ENCODE measurements around the gene TUBGCP6.
A peak's percentile ranks its signal among the peaks of the same experiment; 100 is the strongest.

The TUBGCP6 gene

DNA sequence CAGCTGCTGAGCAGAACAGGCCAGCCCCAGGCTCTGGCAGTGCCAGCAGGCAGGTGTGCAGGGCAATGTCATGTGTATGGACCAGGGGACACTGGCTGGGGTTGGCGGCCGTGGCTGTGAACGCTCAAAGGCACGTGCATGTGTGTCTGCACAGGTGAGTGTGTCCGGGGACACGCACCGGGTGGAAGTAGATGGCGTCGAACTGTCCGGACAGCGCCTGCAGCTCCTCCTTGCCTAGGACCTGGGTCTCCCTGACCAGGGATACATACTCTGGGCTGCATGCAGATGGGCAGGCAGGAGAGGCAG, 5.4 kb upstream of the TUBGCP6 start:
- peaks cover 7% of the 10 kb centered on the region for H3F3A ChIP-seq (ENCODE audit: control insufficient read depth, insufficient read depth)
- peaks cover 32% of the 10 kb centered on the region for H3K79me2 ChIP-seq (ENCODE audit: control insufficient read depth, low read length)
- H3K4me3 ChIP-seq (ENCODE audit: low read length) = peak overlapping the region; percentile 96
- H3K9me3 ChIP-seq (ENCODE audit: control insufficient read depth, insufficient read depth, low read length) = no peaks in the 10 kb centered on the region
- peaks cover 3% of the 10 kb centered on the region; the same call in 1 of the 2 replicates for H4K20me1 ChIP-seq (ENCODE audit: control insufficient read depth, insufficient read depth, low read depth, low read length)
- H3K4me1 ChIP-seq (ENCODE audit: control insufficient read depth, low read length) = peaks cover 41% of the 10 kb centered on the region
- H3K36me3 ChIP-seq (ENCODE audit: control insufficient read depth, low read length) = peaks cover 40% of the 10 kb centered on the region
- peak overlapping the region; percentile 96 for H3K4me2 ChIP-seq (ENCODE audit: low read length)
- no peaks in the 10 kb centered on the region for H3K9me2 ChIP-seq (replicated peaks; ENCODE audit: control insufficient read depth, low read length)
- TF ChIP-seq, protein P1, sequence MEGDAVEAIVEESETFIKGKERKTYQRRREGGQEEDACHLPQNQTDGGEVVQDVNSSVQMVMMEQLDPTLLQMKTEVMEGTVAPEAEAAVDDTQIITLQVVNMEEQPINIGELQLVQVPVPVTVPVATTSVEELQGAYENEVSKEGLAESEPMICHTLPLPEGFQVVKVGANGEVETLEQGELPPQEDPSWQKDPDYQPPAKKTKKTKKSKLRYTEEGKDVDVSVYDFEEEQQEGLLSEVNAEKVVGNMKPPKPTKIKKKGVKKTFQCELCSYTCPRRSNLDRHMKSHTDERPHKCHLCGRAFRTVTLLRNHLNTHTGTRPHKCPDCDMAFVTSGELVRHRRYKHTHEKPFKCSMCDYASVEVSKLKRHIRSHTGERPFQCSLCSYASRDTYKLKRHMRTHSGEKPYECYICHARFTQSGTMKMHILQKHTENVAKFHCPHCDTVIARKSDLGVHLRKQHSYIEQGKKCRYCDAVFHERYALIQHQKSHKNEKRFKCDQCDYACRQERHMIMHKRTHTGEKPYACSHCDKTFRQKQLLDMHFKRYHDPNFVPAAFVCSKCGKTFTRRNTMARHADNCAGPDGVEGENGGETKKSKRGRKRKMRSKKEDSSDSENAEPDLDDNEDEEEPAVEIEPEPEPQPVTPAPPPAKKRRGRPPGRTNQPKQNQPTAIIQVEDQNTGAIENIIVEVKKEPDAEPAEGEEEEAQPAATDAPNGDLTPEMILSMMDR (IDR thresholded peaks at IDR 0.05; ENCODE audit: low read depth, low read length, poor library complexity, severe bottlenecking) = no peak
- no peak for TF ChIP-seq EZH2phosphoT487 (IDR thresholded peaks at IDR 0.05; ENCODE audit: borderline replicate concordance, low read length)
- H3K27ac ChIP-seq (ENCODE audit: low read depth, low read length) = no peak overlapping the region
- H3K27me3 ChIP-seq (ENCODE audit: control insufficient read depth, low read length) = no peaks in the 10 kb centered on the region

DNA sequence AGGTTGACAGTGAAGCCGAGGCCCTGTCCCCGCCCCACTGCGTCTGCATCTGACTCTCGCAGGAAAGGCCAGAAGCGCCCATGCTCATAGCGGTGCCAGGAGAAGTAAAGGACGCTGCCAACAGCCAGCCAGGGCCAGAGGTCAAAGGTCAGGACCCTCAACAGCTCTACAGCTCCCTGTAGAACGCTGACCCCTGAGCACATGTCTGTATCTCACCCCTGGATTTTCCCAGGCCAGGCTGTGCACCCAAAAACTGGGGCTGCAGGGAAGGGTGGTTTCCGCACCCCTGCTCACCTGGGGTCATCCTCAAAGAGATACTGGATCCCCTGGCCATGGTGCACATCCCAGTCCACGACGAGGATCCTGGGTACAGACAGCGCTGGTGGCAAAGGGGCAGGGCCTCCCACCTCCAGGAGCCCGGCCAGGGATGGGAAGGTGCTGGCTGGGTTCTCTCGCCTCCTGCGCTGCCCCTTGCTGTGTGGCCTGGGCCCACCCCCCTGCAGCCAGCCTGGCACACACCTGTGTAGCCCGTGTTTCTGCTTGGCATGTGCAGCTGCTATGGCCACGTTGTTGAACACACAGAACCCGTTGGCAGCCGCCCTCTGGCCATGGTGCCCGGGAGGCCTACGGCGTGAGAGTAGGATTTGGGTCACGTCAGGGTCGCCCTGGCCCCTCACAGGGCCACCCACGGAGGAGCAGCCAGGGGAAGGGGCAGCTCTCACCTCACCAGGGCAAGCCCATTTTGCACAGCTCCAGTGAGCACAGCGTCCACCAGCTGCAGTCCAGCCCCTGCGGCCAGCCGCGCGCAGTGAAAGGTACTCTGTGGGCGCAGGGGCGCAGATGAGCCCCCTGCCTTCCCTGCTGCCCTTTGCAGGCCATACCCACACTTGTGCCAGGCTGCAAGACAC, 4.8 kb upstream of the TUBGCP6 start:
- Histone ChIP-seq H3K36me3 (ENCODE audit: control insufficient read depth, low read length) (peaks cover 40% of the 10 kb centered on the region), H3K9me3 (ENCODE audit: control insufficient read depth, insufficient read depth, low read length) (no peaks in the 10 kb centered on the region), H3K4me3 (ENCODE audit: low read length) (peak overlapping the region; percentile 96), H3K27ac (ENCODE audit: low read depth, low read length) (no peak overlapping the region), H4K20me1 (ENCODE audit: control insufficient read depth, insufficient read depth, low read depth, low read length) (peaks cover 3% of the 10 kb centered on the region; the same call in 1 of the 2 replicates), H3K79me2 (ENCODE audit: control insufficient read depth, low read length) (peaks cover 34% of the 10 kb centered on the region), H3K4me2 (ENCODE audit: low read length) (peak overlapping the region; percentile 96), H3K27me3 (ENCODE audit: control insufficient read depth, low read length) (no peaks in the 10 kb centered on the region), H3F3A (ENCODE audit: control insufficient read depth, insufficient read depth) (peaks cover 7% of the 10 kb centered on the region), H3K9me2 (replicated peaks; ENCODE audit: control insufficient read depth, low read length) (no peaks in the 10 kb centered on the region), H3K4me1 (ENCODE audit: control insufficient read depth, low read length) (peaks cover 41% of the 10 kb centered on the region)
- TF ChIP-seq EZH2phosphoT487 (IDR thresholded peaks at IDR 0.05; ENCODE audit: borderline replicate concordance, low read length) = no peak
- TF ChIP-seq, protein P1 (IDR thresholded peaks at IDR 0.05; ENCODE audit: low read depth, low read length, poor library complexity, severe bottlenecking) = no peak

DNA sequence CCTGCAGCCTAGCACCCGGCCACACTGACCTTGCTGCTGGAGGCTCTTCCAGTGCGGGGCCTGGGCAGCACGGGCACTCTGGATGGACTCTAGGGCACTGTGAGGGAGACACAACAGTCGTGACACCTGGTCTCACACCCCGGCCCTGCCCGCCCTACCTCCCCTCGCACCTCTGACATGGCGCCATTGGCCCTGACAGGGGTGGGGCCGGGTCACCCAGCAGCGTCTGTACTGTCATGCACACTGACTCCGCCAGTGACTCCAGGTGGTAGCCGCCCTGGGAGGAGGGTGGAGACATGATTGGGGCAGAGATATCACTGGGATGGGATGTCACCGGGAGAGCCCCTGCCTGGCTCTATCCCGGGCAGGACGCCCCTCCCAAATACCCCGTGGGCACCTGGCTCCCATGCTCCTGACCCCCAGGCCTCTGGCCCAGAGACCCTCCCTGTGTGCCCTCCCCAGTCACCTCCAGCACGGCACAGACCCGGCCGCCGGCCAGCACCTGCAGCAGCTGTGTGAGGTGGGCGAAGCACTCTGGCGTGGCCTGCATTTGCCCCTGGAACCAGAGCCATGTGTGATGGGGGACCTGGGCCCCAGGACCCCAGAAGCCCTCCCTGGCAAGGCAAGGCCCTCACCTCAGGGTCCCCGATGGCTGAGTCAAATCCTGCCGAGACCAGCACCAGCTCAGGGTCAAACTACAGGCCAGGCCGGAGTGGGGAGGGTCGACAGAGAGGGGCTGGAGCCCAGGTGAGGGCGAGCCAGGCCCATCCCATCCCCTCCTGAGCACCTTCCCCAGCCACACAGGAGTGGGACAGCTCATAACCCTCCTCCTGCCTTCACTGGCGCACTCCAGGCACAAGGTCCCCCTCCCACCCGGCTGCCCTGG, 3.6 kb upstream of the TUBGCP6 start:
- no peaks in the 10 kb centered on the region for H3K9me2 ChIP-seq (replicated peaks; ENCODE audit: control insufficient read depth, low read length)
- no peak overlapping the region for H3K4me3 ChIP-seq (ENCODE audit: low read length)
- H3K36me3 ChIP-seq (ENCODE audit: control insufficient read depth, low read length) = peaks cover 39% of the 10 kb centered on the region
- H3K4me1 ChIP-seq (ENCODE audit: control insufficient read depth, low read length) = peaks cover 41% of the 10 kb centered on the region
- peaks cover 7% of the 10 kb centered on the region for H3F3A ChIP-seq (ENCODE audit: control insufficient read depth, insufficient read depth)
- H3K79me2 ChIP-seq (ENCODE audit: control insufficient read depth, low read length) = peaks cover 46% of the 10 kb centered on the region
- H3K27ac ChIP-seq (ENCODE audit: low read depth, low read length) = no peak overlapping the region
- H4K20me1 ChIP-seq (ENCODE audit: control insufficient read depth, insufficient read depth, low read depth, low read length) = peaks cover 3% of the 10 kb centered on the region; the same call in 1 of the 2 replicates
- H3K27me3 ChIP-seq (ENCODE audit: control insufficient read depth, low read length) = no peaks in the 10 kb centered on the region
- TF ChIP-seq EZH2phosphoT487 (IDR thresholded peaks at IDR 0.05; ENCODE audit: borderline replicate concordance, low read length) = no peak
- TF ChIP-seq, protein P1 (IDR thresholded peaks at IDR 0.05; ENCODE audit: low read depth, low read length, poor library complexity, severe bottlenecking) = no peak
- H3K9me3 ChIP-seq (ENCODE audit: control insufficient read depth, insufficient read depth, low read length) = no peaks in the 10 kb centered on the region
- peak overlapping the region; percentile 12; the same call in 1 of the 2 replicates for H3K4me2 ChIP-seq (ENCODE audit: low read length)
